GM12892 (cell line): ENCODE data around the gene ELF5.
A peak's percentile ranks its signal among the peaks of the same experiment; 100 is the strongest.

Experiments used
- DNase-seq: peaks from one replicate; pipeline ENCODE4 v3.0.0; 2011; ENCODE audit not compliant: insufficient read length
- FAIRE-seq: peaks from 2 replicates; lab custom pipeline; 2011; peaks lifted over from hg19 to GRCh38; lab: Jason Lieb, UNC
- POLR2A ChIP-seq: IDR thresholded peaks from 2 replicates; pipeline ENCODE4 v1.6.1; 2011; ENCODE audit warnings: low read depth, low read length, control low read depth
- POLR2AphosphoS5 ChIP-seq: IDR thresholded peaks from 2 replicates; pipeline ENCODE4 v1.6.1; 2011; ENCODE audit warnings: low read depth, low read length, control low read depth
- TAF1 ChIP-seq: IDR thresholded peaks from 2 replicates; pipeline ENCODE4 v1.6.1; 2011; ENCODE audit warnings: low read depth, mild to moderate bottlenecking, control low read depth, low read length, borderline replicate concordance

ELF5 gene

DNA sequence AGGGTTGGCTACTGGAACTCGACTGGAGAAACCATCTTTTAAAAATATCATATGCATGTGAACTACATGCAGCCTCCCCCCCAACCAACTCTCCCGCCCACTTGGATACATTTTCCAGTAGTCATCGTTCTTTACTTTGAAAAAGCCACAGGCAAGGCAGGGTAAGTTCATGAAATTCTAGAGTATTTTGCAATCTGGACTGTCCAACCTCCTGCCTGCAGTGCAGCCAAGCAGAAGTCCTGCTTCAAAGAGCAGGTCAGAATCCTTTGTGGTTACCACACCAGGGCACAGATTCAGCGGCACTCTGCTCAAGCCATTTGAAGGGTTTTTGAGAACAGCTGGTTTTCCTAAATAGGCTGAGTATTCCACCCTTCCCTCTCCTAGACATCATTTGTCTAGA lies 12.1 kb downstream of the ELF5 start:
- DNase-seq (no peak), FAIRE-seq (peak; percentile 87)
- TF ChIP-seq POLR2A (no peak), TAF1 (no peak), POLR2AphosphoS5 (no peak)

GRCh38 chr11:34499719-34500500 lies 13.7 kb downstream of the ELF5 start:
- TF ChIP-seq POLR2AphosphoS5 (no peak), TAF1 (no peak), POLR2A (no peak)
- FAIRE-seq = no peak
- DNase-seq = no peak

- FAIRE-seq (no peak), DNase-seq (no peak)
- TF ChIP-seq TAF1 = no peak
- no peak for TF ChIP-seq POLR2AphosphoS5
- no peak for TF ChIP-seq POLR2A
These were observed 17.7 kb downstream of the ELF5 start for GRCh38 chr11:34495724-34496377.

DNA sequence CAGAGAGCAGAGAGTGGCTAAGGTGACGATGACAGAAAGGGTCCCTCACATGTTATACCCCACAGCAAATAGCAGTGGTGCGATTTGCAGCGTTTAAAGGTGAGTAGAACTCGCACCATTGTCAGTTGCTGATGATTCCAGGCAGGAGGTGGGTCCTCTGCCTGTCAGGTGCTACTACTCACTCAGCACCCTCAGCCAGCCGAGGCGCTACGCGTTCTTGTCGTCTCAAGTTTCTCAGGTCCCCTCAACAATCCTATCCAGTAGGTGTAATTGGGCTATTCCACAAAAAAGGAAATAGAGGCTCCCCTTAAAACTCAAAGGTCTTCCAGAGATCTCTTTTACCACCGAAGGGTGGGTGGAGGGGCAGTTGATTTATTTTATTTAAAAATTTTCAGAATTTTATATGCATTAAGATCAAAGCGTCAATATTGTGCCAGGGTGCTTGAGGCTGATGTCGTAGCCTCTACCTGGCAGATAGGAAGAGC lies 18.3 kb downstream of the ELF5 start:
- DNase-seq (no peak), FAIRE-seq (no peak)
- TF ChIP-seq TAF1 = no peak
- TF ChIP-seq POLR2A = no peak
- TF ChIP-seq POLR2AphosphoS5 = no peak

DNA sequence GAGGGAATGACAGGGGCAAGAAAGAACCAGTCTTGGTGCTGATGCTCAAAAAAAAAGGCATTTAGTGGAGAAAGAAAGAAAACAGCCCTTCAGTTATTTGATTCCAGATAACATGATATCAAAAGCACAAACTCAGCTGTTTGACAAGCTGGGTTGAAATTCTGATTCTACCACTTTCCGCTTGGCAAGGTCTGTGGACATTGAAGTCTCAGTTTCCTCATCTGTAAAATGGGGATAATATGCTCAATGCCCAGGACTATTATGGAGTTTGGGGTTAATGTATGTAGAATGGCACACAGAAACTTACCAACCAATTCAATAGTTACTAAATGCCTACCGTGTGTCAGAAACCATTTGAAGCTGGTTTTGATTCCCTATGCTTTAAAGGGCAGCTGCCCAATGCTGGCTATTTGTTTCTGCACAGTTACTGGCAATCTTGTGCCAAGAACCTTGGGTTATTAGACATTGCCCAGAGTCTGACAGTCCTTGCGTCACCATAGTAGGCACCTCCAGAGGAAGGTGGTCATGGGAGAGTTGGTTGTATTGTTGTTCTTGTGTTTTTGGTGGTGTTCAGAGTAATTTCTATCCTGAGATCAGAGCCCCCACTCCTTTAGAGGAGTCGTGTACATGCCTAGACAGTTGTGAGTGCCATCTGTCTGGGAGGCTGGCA lies 19.5 kb downstream of the ELF5 start:
- DNase-seq (no peak), FAIRE-seq (no peak)
- TF ChIP-seq POLR2A (no peak), TAF1 (no peak), POLR2AphosphoS5 (no peak)

DNA sequence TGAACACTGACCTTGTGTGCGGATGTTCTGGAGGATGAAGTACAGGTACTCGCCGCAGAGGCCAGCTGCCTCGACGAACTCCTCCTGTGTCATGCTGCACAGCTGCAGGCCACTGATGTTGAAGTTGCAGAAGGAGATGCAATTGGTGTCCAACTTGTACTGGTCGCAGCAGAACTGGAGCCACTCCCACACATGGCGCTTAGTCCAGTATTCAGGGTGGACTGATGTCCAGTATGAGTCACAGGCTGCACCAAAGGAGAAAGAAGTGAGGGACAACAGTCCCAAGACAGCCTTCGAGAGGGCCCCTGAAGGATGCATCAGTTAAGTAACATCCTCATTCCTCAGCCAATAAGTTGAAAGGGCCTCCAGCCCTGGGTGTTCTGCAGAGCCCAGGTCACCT lies 20.1 kb downstream of the ELF5 start:
- FAIRE-seq (peak; percentile 33), DNase-seq (no peak)
- TF ChIP-seq POLR2AphosphoS5 (no peak), TAF1 (no peak), POLR2A (no peak)

- peak; percentile 32 for DNase-seq
- TF ChIP-seq POLR2AphosphoS5 (no peak), TAF1 (no peak), POLR2A (no peak)
- peak; percentile 74 for FAIRE-seq
These were observed 20.7 kb downstream of the ELF5 start for GRCh38 chr11:34492806-34493414.

DNA sequence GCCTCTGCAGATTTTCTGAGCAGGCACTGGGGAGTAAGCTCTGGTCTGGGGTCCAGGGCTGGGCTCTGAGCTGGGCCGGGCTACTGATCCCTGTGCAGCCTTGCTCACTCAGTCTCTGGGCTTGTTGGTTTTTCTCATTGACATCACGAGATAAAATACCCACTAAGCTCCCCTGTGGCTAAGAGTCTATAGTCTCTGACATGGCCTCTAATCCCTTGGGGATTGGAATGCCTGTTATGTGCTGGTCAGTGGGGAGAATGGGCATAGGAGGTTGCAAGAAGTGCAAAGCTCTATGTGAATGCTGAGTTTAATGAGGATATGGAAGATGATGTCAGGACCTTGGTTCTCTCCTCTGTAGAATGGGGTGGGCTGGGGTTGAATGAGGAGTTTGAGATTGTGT lies 23.3 kb downstream of the ELF5 start:
- FAIRE-seq (no peak), DNase-seq (no peak)
- TF ChIP-seq POLR2A (no peak), POLR2AphosphoS5 (no peak), TAF1 (no peak)

DNA sequence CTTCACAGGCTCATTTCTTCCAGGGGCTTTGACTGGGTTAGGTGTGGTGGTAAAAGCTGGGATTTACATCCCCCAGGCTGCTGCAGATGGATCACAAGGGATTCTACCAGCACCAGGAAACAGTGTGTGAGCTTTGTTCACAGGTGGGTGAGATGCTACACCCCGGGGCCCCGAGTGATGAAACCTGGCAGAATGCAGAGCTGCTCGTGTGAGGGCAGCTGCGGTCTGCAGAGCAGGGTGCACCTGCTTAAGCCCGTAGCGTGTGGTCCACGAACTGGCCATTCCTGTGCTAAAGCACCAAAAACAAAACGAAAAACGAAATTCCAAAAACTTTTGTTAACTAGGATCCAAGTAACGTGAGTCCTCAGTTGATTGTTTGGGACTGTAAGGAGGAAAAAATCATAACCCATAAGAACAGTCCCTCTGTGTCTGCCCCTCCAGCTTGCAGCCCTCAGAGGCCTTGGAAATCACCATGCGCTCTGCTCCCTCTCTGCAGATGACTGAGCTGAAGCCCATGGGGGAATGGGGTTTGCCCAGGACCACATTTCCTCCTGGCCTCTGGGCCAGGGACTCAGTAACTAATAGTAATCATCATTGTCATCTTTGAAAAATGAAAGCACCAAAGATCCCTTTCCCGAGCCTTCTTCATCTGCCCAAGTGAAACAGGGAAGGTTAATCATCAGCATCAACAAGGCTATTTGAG lies 24.6 kb downstream of the ELF5 start:
- FAIRE-seq = peak; percentile 90
- DNase-seq = no peak
- TF ChIP-seq TAF1 (no peak), POLR2A (no peak), POLR2AphosphoS5 (no peak)

DNA sequence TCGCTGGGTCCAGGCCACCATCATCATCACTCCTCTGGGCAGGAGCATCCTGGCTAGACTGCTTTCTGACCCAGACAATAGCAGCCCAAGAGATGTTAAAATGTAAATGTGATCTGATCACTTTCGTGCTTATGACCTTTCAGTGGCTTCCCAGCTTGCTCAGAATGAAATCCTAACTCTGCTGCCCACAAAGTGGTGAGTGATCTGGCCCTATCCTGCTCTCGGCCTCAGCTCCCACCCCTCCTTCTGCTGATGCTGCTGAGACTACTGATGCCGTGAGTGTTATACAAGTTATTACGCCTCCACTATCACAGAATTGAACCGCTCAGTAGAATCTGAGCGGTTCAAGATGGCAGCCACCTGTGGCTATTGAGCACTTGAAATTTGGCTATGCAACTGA lies 26.2 kb downstream of the ELF5 start:
- FAIRE-seq (peak; percentile 93), DNase-seq (no peak)
- TF ChIP-seq TAF1 (no peak), POLR2A (no peak), POLR2AphosphoS5 (no peak)
